ENCODE measurements around the gene EEPD1.

- TF ChIP-seq, protein P1, sequence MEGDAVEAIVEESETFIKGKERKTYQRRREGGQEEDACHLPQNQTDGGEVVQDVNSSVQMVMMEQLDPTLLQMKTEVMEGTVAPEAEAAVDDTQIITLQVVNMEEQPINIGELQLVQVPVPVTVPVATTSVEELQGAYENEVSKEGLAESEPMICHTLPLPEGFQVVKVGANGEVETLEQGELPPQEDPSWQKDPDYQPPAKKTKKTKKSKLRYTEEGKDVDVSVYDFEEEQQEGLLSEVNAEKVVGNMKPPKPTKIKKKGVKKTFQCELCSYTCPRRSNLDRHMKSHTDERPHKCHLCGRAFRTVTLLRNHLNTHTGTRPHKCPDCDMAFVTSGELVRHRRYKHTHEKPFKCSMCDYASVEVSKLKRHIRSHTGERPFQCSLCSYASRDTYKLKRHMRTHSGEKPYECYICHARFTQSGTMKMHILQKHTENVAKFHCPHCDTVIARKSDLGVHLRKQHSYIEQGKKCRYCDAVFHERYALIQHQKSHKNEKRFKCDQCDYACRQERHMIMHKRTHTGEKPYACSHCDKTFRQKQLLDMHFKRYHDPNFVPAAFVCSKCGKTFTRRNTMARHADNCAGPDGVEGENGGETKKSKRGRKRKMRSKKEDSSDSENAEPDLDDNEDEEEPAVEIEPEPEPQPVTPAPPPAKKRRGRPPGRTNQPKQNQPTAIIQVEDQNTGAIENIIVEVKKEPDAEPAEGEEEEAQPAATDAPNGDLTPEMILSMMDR (IDR thresholded peaks at IDR 0.05): no peak
- TF ChIP-seq POLR2A (IDR thresholded peaks at IDR 0.05): no peak
These were observed 22.7 kb upstream of the EEPD1 start for GRCh38 chr7:36130236-36130945.
